HepG2 (cell line): ENCODE data around the gene DCDC1. TPM values are rescaled to one million over a fixed set of nuclear protein-coding genes. Genes with fewer than 3 reads are reported as not detected.

Experiments
- ATAC-seq: fragments of 200-7000 bp; cut with Tn5 transposase; 3 replicates; pipeline ENCODE4 v1.9.1; 2020; ENCODE audit warnings: mild to moderate bottlenecking, moderate library complexity
- BruUV-seq: library from RNA; stranded (reverse); fragments of 400-500 nt; replicated peaks from 2 replicates; lab custom pipeline; 2021; lab: Mats Ljungman, UMichigan
- CTCF ChIA-PET: fragments of 300-600 bp; formaldehyde crosslinking; extraction: SDS; loops from one replicate; lab custom pipeline; 2021; ENCODE audit warnings: low total read pairs, inconsistent platforms, low intra/inter-chr PET ratio; lab: Yijun Ruan, JAX
- POLR2A ChIA-PET: fragments of 350-600 bp; sonication (Branson Sonifier 250); formaldehyde crosslinking; loops from one replicate; lab custom pipeline; 2020; ENCODE audit warnings: antibody characterized with exemption, inconsistent platforms; lab: Yijun Ruan, JAX
- DNase-seq: peaks from one replicate; pipeline ENCODE4 v3.0.0-alpha.2; 2015; ENCODE audit warnings: low spot score
- FAIRE-seq: peaks from 3 replicates; lab custom pipeline; 2011; peaks lifted over from hg19 to GRCh38; lab: Jason Lieb, UNC
- H2AFZ ChIP-seq: one replicate; pipeline ENCODE4 v1.6.1; 2011; ENCODE audit warnings: low read length, inconsistent platforms
- H3K27ac ChIP-seq: fragments of 300-600 bp; 3 replicates; pipeline ENCODE4 v1.8.0; 2011; ENCODE audit warnings: mixed run types, mild to moderate bottlenecking, mixed read lengths, low read length, inconsistent platforms; ENCODE audit not compliant: insufficient read depth; ENCODE audit errors: extremely low read length
- H3K27me3 ChIP-seq, 2 experiments: fragments of 200-600 bp in 1 of 2; 2 replicates in 1 of 2; 3 replicates in 1 of 2; pipeline versions ENCODE4 v1.6.0 to v1.8.0; 2011; ENCODE audit warnings: low read length in 2 of 2, mild to moderate bottlenecking in 2 of 2, moderate library complexity in 2 of 2, inconsistent platforms in 1 of 2; ENCODE audit not compliant: insufficient read depth in 2 of 2, control insufficient read depth in 1 of 2
- H3K36me3 ChIP-seq, 2 experiments: fragments of 200-600 bp in 1 of 2; replicated peaks in 1 of 2; 2 replicates in 1 of 2; 3 replicates in 1 of 2; pipeline versions ENCODE4 v1.5.1 to v1.8.0; 2011; ENCODE audit warnings: low read length in 2 of 2, inconsistent platforms in 1 of 2; ENCODE audit not compliant: insufficient read depth in 2 of 2, control insufficient read depth in 1 of 2
- H3K4me1 ChIP-seq: 2 replicates; pipeline ENCODE4 v1.5.1; 2012; ENCODE audit warnings: low read length, inconsistent platforms; ENCODE audit not compliant: insufficient read depth
- H3K4me2 ChIP-seq: 2 replicates; pipeline ENCODE4 v1.6.0; 2011; ENCODE audit warnings: low read depth, low read length, inconsistent platforms
- H3K4me3 ChIP-seq, 3 experiments: fragments of 200-600 bp in 1 of 3; sonication (generic), shearing (Covaris generic) in 1 of 3; replicated peaks in 1 of 3; 2 replicates each; pipeline ENCODE4 v1.5.1; 2011 to 2016; ENCODE audit warnings: low read length in 3 of 3, inconsistent platforms in 2 of 3, low read depth in 2 of 3, mild to moderate bottlenecking in 2 of 3, control low read depth in 1 of 3, mixed read lengths in 1 of 3; ENCODE audit not compliant: insufficient read depth in 1 of 3
- H3K79me2 ChIP-seq: one replicate; pipeline ENCODE4 v1.6.1; 2011; ENCODE audit warnings: low read length, inconsistent platforms; ENCODE audit not compliant: insufficient read depth
- H3K9ac ChIP-seq: 2 replicates; pipeline ENCODE4 v1.6.0; 2011; ENCODE audit warnings: mild to moderate bottlenecking, low read depth, low read length, inconsistent platforms; ENCODE audit not compliant: insufficient read depth
- H3K9me3 ChIP-seq: 2 replicates; pipeline ENCODE4 v1.5.1; 2012; ENCODE audit warnings: mild to moderate bottlenecking, low read length
- H4K20me1 ChIP-seq: 2 replicates; pipeline ENCODE4 v1.6.0; 2011; ENCODE audit warnings: inconsistent platforms, mild to moderate bottlenecking, low read length, moderate library complexity; ENCODE audit not compliant: insufficient read depth
- ARHGAP35 ChIP-seq: sonication (generic); formaldehyde crosslinking; IDR thresholded peaks from 2 replicates; pipeline ENCODE4 v1.9.0; 2022; ENCODE audit warnings: mild to moderate bottlenecking, inconsistent platforms, moderate library complexity, missing genetic modification reagents, borderline replicate concordance
- ESRRA ChIP-seq: sonication (generic); formaldehyde crosslinking; IDR thresholded peaks from 2 replicates; pipeline ENCODE4 v1.5.1; 2020; ENCODE audit warnings: mild to moderate bottlenecking, low read depth, missing genetic modification reagents
- FOXA1 ChIP-seq, 2 experiments: fragments of 450-650 bp in 1 of 2; sonication (generic) in 1 of 2; formaldehyde crosslinking in 1 of 2; IDR thresholded peaks; 2 replicates each; pipeline versions ENCODE4 v1.4.0 to v1.6.1; 2016 to 2020; ENCODE audit warnings: missing genetic modification reagents in 1 of 2
- KDM3A ChIP-seq: IDR thresholded peaks from 2 replicates; pipeline ENCODE4 v1.6.1; 2018; ENCODE audit warnings: low read depth, missing compliant biosample characterization
- MAFF ChIP-seq: IDR thresholded peaks from 2 replicates; pipeline ENCODE4 v1.6.1; 2011; ENCODE audit warnings: low read depth, low read length, improper control_type of control experiment
- PRMT3 ChIP-seq: sonication (generic); formaldehyde crosslinking; IDR thresholded peaks from 2 replicates; pipeline ENCODE4 v1.8.1; 2022; ENCODE audit warnings: low read depth, mild to moderate bottlenecking, moderate library complexity, missing genetic modification reagents, borderline replicate concordance
- SETDB1 ChIP-seq: sonication (generic); formaldehyde crosslinking; IDR thresholded peaks from 2 replicates; pipeline ENCODE4 v1.5.1; 2020; ENCODE audit warnings: missing genetic modification reagents, mild to moderate bottlenecking, borderline replicate concordance
- SIN3B ChIP-seq: fragments of 150-350 bp; IDR thresholded peaks from 2 replicates; pipeline ENCODE4 v1.6.1; 2014; ENCODE audit warnings: low read length
- ZBTB21 ChIP-seq: sonication (generic); formaldehyde crosslinking; IDR thresholded peaks from 2 replicates; pipeline ENCODE4 v1.4.0; 2020; ENCODE audit warnings: missing genetic modification reagents
- ZFP1 ChIP-seq: IDR thresholded peaks from 2 replicates; pipeline ENCODE4 v1.6.1; 2016
- ZNF234 ChIP-seq: sonication (generic); formaldehyde crosslinking; conservative IDR thresholded peaks from 2 replicates; pipeline ENCODE4 v1.5.1; 2020; ENCODE audit warnings: mild to moderate bottlenecking, missing genetic modification reagents
- WGBS: methylation state at CpG from one replicate; pipeline ENCODE4 v1.1.6; 2017; ENCODE audit warnings: low lambda C conversion rate; 5-methylcytosine and 5-hydroxymethylcytosine counted together
- in situ Hi-C: cut with HindIII; loops from 2 replicates; pipeline ENCODE4 v1.10.0; 2017; ENCODE audit warnings: low pct_unique_long_range_greater_than_20kb; ENCODE audit not compliant: extremely low pct_ligation_motif_present
- intact Hi-C: fragments of 100-400 bp; cut with micrococcal nuclease; formaldehyde crosslinking; loops from one replicate; pipeline ENCODE4 v1.10.0; 2022; ENCODE audit not compliant: unreplicated experiment
- polyA plus RNA-seq, 8 experiments: library from polyadenylated mRNA; depleted of rRNA in 3 of 8; stranded (reverse) in 7 of 8; unstranded in 1 of 8; fragments of >200 nt; fragmentation: Illumina TruSeq in 4 of 8; extraction: Trizol in 4 of 8; gene quantifications; 2 replicates each; pipeline versions ENCODE4 v1.2.1 to v1.2.3, GENCODE V29; 2011 to 2016; ENCODE audit warnings: low read depth in 4 of 8, missing spikeins in 1 of 8, mixed read lengths in 1 of 8; ENCODE audit not compliant: insufficient read depth in 1 of 8
- total RNA-seq, 5 experiments: library from RNA; depleted of rRNA; stranded (reverse); fragments of >200 nt; fragmentation: Illumina TruSeq; extraction: Trizol; gene quantifications; 2 replicates each; pipeline ENCODE4 v1.2.3, GENCODE V29; 2016; ENCODE audit warnings: low read depth in 1 of 5
- TF ChIP-seq, protein P1 (sequence below): sonication (generic); formaldehyde crosslinking; conservative IDR thresholded peaks from 2 replicates; pipeline ENCODE4 v1.8.0; 2022; ENCODE audit warnings: missing genetic modification reagents
- TF ChIP-seq, protein P2 (sequence below): sonication (generic); formaldehyde crosslinking; IDR thresholded peaks from 2 replicates; pipeline ENCODE4 v1.4.0; 2020; ENCODE audit warnings: missing genetic modification reagents, borderline replicate concordance

DCDC1 gene
- total and polyA plus RNA-seq, 2 of the 13 experiments (the other 11 are each of a cell fraction or from before 2014, with no cell fraction given), result 0.12 to 0.27 TPM

DNA sequence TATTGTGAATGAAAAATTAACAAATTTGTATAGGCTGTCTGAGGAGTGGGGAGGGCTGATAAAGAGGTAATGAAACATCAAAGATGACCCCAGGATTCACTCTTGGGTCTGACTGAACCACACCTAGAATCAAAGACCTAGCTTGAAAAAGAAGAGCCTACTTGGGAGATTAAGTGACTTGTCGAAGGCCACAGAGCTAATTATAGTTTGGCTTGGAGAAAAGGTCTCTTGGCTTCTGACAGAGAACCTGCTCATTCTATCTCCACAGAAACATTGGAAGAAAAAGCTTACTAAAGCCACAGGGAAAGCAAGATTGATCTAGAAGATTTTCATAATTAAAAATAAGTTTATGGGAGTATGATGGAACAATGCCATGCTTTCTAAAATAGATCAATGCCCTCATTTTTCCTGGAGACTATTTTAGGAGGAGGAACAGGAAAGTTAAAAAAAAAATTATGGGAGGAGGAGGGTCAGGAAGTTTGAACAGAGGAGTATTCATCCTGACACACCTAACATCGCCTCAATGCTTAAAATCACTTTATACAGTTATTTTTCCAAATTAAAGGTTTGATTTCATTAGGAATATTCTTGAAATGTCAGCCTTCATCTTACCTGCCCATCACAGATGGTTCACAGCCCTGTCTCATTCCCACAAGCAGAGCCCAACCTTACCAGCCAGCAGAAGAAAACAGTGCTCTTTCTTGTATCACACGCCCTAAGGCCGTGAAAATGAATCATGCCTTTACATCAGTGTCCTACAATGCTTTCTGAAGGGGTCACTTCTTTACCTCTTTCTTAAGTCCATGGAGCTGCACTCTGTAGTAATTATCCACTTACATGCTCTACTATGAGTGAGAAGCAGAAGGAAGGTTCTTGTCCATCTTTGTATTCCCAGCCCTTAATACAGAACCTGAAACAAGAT is 552.3 kb downstream of the DCDC1 start:
- TF ChIP-seq ZNF234 (no peak), ARHGAP35 (CRISPR knock-in tag) (no peak), KDM3A (CRISPR knock-in tag) (no peak), ESRRA (CRISPR knock-in tag) (no peak), ZFP1 (CRISPR knock-in tag) (no peak), MAFF (no peak), SIN3B (no peak), SETDB1 (no peak), ZBTB21 (no peak), PRMT3 (CRISPR knock-in tag) (no peak), FOXA1 (IDR thresholded peaks at IDR 0.05) (no peak), FOXA1 (CRISPR knock-in tag; IDR thresholded peaks at IDR 0.05) (no peak)
- TF ChIP-seq, protein P1, sequence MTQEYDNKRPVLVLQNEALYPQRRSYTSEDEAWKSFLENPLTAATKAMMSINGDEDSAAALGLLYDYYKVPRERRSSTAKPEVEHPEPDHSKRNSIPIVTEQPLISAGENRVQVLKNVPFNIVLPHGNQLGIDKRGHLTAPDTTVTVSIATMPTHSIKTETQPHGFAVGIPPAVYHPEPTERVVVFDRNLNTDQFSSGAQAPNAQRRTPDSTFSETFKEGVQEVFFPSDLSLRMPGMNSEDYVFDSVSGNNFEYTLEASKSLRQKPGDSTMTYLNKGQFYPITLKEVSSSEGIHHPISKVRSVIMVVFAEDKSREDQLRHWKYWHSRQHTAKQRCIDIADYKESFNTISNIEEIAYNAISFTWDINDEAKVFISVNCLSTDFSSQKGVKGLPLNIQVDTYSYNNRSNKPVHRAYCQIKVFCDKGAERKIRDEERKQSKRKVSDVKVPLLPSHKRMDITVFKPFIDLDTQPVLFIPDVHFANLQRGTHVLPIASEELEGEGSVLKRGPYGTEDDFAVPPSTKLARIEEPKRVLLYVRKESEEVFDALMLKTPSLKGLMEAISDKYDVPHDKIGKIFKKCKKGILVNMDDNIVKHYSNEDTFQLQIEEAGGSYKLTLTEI (CRISPR knock-in tag), result no peak
- TF ChIP-seq, protein P2, sequence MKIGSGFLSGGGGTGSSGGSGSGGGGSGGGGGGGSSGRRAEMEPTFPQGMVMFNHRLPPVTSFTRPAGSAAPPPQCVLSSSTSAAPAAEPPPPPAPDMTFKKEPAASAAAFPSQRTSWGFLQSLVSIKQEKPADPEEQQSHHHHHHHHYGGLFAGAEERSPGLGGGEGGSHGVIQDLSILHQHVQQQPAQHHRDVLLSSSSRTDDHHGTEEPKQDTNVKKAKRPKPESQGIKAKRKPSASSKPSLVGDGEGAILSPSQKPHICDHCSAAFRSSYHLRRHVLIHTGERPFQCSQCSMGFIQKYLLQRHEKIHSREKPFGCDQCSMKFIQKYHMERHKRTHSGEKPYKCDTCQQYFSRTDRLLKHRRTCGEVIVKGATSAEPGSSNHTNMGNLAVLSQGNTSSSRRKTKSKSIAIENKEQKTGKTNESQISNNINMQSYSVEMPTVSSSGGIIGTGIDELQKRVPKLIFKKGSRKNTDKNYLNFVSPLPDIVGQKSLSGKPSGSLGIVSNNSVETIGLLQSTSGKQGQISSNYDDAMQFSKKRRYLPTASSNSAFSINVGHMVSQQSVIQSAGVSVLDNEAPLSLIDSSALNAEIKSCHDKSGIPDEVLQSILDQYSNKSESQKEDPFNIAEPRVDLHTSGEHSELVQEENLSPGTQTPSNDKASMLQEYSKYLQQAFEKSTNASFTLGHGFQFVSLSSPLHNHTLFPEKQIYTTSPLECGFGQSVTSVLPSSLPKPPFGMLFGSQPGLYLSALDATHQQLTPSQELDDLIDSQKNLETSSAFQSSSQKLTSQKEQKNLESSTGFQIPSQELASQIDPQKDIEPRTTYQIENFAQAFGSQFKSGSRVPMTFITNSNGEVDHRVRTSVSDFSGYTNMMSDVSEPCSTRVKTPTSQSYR (CRISPR knock-in tag), result no peak
- DNase-seq (no peak), FAIRE-seq (no peak), ATAC-seq (no peak)
- Histone ChIP-seq H3K27me3 (no peaks in the 10 kb centered on the region), H3K4me1 (no peaks in the 10 kb centered on the region), H3K36me3 (no peaks in the 10 kb centered on the region), H3K79me2 (no peaks in the 10 kb centered on the region), H4K20me1 (no peaks in the 10 kb centered on the region), H2AFZ (no peak overlapping the region), H3K9ac (no peak overlapping the region), H3K4me3 (no peak overlapping the region), H3K9me3 (no peaks in the 10 kb centered on the region), H3K27ac (no peak overlapping the region), H3K4me2 (no peak overlapping the region)
- in situ Hi-C loops, result no loop called here
- POLR2A ChIA-PET, result no interaction called here
- WGBS, result 4% methylated on average over 4 of the region's 4 CpGs
- intact Hi-C loops, result no loop called here
- CTCF ChIA-PET, result no interaction called here
- no TSS peak for BruUV-seq
